ENCODE measurements around the gene NEAT1. TPM values are rescaled to one million over a fixed set of nuclear protein-coding genes. Genes with fewer than 3 reads are reported as not detected.

NEAT1 gene
- polyA plus RNA-seq (ENCODE audit: insufficient read length in 12 of 12): 100 to 1,000 TPM in 5 of 12 donors, 10 to 100 TPM in 7; 34.5 to 182 (median 65.4) TPM
- long read RNA-seq, donor 1, full-length matches to known transcripts: 844 of 844 reads
- long read RNA-seq, donor 1, partial matches to known transcripts: 0 of 844 reads
- long read RNA-seq, donor 1, other reads (novel, unspliced or antisense): 0 of 844 reads
- long read RNA-seq, donor 2, full-length matches to known transcripts: 26 of 26 reads
- long read RNA-seq, donor 2, partial matches to known transcripts: 0 of 26 reads
- long read RNA-seq, donor 2, other reads (novel, unspliced or antisense): 0 of 26 reads
- long read RNA-seq, donor 3, full-length matches to known transcripts: 51 of 51 reads
- long read RNA-seq, donor 3, partial matches to known transcripts: 0 of 51 reads
- long read RNA-seq, donor 3, other reads (novel, unspliced or antisense): 0 of 51 reads
- long read RNA-seq, donor 4, full-length matches to known transcripts: 30 of 30 reads
- long read RNA-seq, donor 4, partial matches to known transcripts: 0 of 30 reads
- long read RNA-seq, donor 4, other reads (novel, unspliced or antisense): 0 of 30 reads
- long read RNA-seq, donor 5: 0 reads
- long read RNA-seq, donor 6, full-length matches to known transcripts: 47 of 47 reads
- long read RNA-seq, donor 6, partial matches to known transcripts: 0 of 47 reads
- long read RNA-seq, donor 6, other reads (novel, unspliced or antisense): 0 of 47 reads
- long read RNA-seq, donor 7, full-length matches to known transcripts: 58 of 58 reads
- long read RNA-seq, donor 7, partial matches to known transcripts: 0 of 58 reads
- long read RNA-seq, donor 7, other reads (novel, unspliced or antisense): 0 of 58 reads
- long read RNA-seq, donor 8, full-length matches to known transcripts: 96 of 96 reads
- long read RNA-seq, donor 8, partial matches to known transcripts: 0 of 96 reads
- long read RNA-seq, donor 8, other reads (novel, unspliced or antisense): 0 of 96 reads
- long read RNA-seq, donor 9, full-length matches to known transcripts: 17 of 17 reads
- long read RNA-seq, donor 9, partial matches to known transcripts: 0 of 17 reads
- long read RNA-seq, donor 9, other reads (novel, unspliced or antisense): 0 of 17 reads
- long read RNA-seq, donor 10, full-length matches to known transcripts: 37 of 37 reads
- long read RNA-seq, donor 10, partial matches to known transcripts: 0 of 37 reads
- long read RNA-seq, donor 10, other reads (novel, unspliced or antisense): 0 of 37 reads
- long read RNA-seq, donor 11, full-length matches to known transcripts: 35 of 35 reads
- long read RNA-seq, donor 11, partial matches to known transcripts: 0 of 35 reads
- long read RNA-seq, donor 11, other reads (novel, unspliced or antisense): 0 of 35 reads

DNA sequence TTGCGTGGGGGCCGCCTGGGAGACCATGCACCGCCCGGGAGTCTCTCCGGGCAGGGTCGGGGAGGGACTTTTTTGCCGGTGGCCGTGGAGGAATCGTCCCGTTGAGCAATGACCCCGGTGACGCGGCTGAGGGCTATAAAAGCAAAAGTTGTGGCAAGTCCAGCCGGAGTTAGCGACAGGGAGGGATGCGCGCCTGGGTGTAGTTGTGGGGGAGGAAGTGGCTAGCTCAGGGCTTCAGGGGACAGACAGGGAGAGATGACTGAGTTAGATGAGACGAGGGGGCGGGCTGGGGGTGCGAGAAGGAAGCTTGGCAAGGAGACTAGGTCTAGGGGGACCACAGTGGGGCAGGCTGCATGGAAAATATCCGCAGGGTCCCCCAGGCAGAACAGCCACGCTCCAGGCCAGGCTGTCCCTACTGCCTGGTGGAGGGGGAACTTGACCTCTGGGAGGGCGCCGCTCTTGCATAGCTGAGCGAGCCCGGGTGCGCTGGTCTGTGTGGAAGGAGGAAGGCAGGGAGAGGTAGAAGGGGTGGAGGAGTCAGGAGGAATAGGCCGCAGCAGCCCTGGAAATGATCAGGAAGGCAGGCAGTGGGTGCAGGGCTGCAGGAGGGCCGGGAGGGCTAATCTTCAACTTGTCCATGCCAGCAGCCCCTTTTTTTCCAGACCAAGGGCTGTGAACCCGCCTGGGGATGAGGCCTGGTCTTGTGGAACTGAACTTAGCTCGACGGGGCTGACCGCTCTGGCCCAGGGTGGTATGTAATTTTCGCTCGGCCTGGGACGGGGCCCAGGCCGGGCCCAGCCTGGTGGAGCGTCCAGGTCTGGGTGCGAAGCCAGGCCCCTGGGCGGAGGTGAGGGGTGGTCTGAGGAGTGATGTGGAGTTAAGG, at the start of gene NEAT1:
TSS of gene NEAT1 (plus strand) at position 166 of the 883 bp plus-strand sequence.
- DNase-seq: peak; percentile 95

DNA sequence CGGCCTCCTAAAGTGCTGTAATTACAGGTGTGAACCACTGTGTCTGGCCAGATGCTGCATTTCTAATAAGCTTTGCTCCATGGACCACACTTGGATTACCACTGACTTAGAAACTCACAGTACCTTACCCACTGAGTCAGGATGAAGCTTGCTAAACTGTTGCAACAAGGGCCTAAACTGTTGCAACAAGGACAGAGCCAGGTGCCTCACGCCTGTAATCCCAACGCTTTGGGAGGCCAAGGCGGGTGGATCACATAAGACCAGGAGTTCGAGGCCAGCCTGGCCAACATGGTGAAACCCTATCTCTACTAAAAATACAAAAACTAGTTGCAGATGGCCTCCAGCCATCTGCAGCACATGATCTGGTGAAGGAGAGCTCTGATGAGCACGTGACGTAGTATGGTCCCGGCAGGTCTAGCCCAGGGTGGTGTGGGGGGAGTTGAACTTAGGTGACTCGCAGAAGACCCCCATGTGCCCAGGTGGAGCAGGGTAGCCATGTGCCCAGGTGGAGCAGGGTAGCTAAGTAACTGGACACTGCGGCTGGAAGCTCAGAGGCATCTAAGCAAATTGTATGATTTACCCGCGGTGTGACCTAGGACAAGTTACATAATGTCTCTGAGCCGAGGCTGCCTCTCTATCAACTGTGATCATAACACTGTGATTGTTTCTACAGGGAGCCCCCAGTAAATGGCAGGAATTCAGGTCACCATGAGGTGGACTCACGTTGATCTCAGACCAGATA, 48.6 kb upstream of the NEAT1 start:
- no peak for DNase-seq

DNA sequence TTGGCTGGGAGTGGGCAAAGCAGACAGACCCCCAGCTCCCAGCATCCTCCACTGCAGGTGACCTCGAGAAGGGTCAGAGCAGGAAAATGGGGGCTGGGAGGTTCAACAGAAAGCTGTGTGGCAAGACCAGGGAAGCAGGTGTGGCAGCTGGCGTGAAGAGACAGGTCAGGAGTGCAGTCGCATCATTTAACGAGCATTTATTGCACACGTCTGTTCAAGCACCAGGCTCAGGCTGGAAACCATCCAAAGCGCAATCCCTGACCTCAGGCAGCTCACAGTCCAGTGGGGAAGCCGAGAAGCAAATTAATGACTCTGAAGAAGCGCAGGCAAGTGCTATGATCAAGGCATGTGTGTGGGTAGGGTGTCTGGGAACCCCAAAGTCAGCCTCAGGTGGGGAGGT, 47.6 kb upstream of the NEAT1 start:
- DNase-seq: no peak

DNA sequence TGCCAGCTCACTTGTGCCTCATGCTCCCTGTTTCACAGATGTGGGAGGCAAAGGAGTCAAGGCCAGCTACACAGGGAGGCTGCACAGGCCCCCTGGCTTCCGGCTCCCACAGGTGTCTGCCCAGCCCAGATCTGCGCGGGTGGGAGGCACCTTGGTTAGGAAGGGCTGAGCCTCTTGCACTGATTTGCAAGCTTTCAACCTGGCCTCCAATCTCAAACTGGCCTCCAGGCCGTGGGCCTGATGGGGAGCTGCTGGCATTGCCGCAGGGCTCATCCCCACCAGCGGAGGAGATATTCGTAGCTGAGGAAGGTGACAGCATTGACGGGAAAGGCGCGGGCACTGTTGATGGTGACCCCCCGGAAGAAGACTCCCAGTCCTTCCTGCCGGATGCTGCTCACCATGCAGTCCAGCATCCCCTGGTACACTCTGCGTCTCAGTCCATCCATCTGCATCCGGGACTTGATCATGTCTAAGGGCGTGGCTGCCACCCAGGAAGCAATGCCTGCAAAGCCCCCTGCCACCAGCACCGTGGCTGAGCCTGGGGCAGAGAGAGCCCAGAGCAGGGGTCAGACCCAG, 46.4 kb upstream of the NEAT1 start:
- DNase-seq: no peak

DNA sequence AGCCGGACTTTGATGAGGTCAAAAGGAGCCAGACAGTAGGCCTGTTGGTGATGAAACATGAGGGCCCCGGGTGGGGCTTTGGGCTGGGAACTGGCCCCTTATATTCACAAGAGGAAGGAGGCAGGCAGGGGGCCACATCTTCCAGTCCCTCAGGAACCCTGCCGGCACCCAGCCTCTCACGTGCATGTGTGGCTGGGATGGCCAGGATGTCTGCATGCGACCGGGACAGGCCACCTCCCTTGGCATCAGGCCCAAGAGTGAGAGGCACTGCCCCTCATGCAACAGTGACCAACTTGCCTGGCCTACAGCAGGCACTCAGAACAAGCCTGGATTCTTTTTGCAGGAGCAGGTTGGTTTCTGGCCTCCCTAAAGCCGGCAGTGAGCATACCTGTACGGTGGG, 45.6 kb upstream of the NEAT1 start:
- DNase-seq: no peak

DNA sequence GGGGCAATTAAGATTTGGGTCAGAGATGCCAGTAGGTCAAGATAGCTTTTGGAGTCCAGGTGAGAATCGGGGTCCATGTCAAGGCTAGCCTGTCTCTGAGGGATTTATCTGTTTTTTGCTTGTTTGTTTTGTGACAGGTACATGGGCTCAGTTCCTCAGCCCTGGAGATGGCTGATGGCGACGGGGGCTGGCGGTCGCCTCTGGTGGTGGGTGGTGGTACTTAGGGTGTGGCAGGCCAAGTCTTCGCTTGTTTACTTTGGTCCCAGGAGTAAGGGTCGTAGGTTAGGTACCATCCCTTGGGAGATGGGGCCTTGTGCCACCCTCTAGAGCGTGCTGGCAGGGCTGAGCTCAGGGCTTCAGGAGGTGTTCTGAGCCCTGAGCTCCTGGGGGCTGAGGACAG, 44.8 kb upstream of the NEAT1 start:
- no peak for DNase-seq

DNA sequence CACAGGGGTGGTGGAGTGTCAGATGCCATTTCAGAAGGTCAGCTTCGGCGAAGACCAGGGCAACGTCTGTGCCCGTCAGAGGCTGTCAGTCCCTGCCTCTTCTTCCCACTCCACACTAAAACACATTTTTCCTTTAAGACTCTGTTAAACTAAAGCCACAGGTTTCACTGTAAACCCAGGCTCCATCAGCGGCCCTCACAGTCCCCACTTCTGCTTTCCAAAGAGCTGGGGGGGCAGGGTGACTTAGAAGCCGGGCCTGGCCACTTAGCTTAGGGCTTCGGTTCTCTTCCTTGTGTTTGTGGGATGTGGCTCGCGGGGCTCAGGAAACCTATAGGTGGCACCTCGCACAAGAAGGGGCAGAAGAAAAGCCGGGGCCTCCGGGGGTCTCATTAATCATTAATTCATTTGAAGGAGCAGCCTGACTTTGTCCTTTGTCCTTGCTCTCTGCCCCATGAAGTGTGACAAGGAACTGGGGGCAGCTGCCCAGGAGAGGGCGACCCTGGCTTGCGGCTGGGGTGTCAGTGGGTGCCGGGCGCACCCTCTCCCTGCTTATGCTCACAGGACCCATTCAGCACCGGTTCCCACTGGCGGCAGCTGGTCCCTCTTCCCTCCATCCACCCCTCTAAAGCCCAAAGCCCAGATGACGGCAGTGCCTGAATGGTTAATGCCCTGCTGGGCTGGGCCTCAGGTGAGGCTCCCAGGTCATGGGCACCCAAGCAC, 44.2 kb upstream of the NEAT1 start:
- no peak for DNase-seq

DNA sequence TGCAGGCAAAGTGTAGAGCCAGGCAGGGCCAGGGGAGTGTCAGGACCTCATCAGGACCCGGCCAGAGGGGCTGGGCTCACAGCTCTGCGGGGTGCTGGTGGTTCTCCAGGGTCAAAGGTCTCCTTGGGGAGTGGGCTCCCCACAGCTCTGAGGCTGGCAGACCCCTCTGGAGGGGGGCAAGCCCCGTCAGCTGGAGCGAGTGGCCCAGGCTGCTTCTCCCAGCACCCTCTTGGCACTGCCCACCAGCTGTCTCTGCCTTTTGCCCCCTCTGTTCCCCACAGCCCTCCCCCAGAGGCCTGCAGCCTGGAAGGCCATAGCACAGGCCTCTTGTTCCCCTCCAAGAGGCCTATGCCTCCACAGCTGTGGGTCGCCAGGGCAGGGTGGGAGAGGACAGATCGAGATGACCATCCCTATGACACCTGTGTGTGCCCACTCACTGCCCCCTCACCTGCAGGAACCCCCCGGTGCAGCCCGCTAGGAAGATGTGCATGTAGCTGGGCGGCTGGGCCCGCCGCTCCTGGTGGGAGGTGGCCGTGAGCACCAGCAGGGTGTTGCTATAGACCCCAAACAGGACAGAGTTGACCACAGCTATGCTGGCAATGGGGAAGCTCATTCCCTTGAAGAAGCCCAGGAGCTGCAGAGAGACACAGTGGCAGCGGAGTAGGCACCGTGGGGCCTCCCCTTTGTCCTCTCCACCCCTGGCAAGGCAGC, 43.5 kb upstream of the NEAT1 start:
- DNase-seq: no peak

DNA sequence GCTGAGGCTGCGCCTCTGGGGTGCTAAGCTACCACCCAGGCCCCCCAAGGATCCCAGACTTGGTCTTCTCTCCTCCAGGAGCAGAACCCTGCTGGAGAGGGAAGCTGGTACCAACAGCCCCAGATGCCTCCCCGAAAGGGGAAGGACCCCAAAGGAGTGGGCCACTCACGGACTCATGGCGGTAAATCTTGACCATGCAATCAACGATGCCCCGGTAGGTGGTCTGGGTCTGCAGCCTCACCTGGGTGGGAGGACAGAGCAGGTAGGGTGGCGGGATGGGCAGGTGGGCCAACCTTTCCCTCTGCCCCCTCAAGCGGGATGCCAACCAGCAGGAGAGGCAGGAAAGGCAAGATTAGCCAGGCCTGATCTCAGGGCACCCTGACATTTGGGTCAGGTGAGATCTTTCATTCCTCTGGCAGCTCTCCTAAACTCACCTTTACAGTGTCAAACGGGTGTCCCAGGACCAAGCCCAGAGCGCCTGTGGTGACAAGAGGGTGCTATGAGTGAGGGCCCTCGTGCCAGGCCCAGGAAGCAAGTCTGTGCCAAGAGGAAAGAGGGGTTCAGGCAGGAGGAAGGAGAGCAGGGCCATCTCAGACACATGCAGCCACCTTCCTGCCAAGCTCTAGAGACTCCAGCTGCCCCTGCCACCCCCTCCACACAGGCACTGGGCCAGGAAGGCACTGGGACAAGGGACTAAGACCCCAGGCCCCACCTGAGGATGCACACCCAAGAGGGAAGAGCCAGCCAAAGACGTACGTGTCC, 42.7 kb upstream of the NEAT1 start:
- DNase-seq: no peak

DNA sequence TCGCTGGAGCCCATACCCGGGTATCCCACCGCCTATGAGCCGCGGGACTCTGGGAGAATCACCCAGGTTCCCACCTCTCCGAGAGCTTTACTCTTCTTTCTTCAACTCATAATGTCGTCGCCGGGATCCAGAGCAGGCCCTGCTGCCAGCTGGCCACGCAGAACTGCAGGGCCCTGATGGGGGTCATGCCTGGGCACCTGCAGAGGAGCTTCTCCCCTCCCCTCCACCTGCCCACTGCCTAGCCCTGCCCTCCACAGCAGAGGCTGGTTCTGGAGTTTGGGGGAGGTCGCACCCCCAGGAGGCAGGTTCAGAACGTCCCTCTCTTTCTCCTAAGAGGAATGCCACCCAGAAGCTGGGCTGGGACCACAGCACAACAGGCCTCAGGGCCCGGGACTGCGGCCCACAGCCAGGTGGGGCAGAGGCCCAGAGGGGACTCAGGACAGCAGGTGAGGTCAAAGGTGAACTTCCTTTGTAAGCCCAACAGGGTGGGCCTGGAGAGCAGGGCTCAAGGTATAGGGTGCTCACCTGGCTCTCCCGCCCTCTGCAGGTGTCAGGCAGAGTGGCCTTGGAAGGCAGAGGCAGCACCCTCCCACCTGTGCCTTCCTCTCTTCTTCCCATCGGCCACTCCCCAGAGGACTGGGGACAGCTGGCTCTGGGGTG, 42.0 kb upstream of the NEAT1 start:
- no peak for DNase-seq

DNA sequence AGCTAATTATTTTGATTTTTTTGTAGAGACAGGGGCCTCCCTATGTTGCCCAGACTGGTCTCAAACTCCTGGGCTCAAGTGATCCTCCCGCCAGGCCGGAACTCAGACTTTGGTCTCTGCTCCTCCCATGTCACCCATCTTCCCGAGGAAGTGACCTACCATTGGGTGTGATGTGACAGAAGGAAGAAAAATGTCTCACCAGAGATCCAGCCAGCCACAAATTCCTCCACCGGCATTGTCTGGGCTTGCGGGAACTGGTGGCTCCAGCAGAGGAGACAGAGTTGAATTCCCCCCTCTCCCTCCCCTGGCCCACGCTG, 40.9 kb upstream of the NEAT1 start:
- peak; percentile 24 for DNase-seq

DNA sequence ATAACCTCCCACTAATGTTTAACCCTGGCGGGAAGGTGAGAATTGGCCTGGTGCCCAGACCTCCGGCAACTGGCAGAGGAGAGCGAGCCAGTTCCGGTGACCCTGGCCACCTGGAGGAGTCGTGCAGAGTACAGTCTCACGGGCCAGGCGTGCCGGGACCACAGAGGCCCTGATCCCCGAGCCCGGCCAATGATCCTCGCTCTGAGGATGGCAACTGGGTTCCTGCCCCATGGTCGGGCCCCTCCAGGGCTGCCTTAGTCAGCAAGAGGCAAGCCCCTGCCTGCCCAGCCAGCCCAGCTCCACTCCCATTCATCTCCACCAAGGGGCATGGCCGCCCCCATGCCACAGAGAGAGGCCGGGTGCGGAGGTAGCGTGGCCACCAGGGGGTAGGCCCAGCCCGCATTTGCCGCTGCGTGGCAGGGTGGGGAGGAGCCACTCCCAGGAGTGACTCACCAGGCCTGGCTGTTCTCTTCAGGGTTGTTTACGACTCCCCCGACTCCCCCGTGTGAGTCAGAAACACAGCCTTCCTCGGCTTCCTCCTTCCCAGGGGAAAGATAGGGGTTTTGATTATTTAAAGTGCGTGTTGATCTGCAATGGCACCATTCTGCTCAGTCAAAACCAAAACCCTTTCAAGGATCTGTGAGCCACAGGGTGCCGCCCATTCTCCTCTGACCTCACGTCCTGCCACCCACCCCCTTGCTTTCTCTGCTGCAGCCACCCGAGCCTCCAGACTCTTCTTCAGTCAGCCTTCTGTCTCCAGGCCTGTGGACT, 40.4 kb upstream of the NEAT1 start, which contains the start of gene SLC25A45:
TSS of gene SLC25A45 (minus strand) at position 614 of the 771 bp plus-strand sequence. CDS start 695 bp downstream, outside the sequence.
- DNase-seq: peak; percentile 80

DNA sequence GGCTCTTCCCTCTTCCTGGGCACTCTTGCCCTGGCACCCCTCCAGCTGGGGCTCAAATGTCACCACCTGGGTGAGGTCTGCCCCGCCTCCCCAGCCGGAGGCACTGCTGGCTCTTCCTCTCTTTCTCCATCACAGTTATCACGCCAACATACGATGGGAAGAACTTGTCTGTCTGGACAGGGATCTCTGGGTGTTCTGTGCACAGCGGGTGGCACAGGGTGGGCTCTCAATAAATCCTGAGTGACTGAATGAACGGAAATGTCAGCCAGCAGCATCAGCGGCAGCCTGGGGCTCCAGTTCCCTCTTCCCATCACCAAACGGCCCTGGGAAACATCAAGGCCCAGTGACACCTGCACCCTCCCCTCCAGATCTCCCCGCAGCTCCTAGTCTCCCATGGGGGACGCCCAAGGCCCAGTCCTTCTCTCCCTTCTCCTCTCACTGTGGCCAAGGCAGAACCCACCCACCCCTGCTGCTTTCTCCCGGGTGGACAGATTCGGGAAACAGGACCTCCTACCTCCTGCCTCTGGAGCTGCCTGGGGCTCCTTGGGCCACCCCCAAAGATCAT, 39.7 kb upstream of the NEAT1 start:
- no peak for DNase-seq

DNA sequence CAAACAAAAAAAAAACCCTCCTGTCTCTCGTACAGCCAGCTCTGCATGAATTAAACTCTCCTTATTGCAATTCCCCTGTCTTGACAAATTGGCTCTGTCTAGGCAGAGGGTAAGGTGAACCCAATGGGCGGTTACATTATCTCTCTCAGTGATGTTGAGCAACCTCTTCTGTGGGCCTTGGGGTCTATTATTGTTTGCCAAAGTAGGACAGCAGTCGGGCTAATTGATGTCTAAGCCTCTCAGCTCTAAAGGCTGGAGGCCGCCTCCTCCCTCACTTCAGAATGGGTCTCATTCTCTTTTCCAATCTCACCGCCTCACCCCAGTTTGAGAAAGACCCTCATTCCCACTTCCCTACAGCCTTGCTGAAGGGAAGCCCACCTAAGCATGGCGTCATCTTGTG, 38.8 kb upstream of the NEAT1 start:
- no peak for DNase-seq

DNA sequence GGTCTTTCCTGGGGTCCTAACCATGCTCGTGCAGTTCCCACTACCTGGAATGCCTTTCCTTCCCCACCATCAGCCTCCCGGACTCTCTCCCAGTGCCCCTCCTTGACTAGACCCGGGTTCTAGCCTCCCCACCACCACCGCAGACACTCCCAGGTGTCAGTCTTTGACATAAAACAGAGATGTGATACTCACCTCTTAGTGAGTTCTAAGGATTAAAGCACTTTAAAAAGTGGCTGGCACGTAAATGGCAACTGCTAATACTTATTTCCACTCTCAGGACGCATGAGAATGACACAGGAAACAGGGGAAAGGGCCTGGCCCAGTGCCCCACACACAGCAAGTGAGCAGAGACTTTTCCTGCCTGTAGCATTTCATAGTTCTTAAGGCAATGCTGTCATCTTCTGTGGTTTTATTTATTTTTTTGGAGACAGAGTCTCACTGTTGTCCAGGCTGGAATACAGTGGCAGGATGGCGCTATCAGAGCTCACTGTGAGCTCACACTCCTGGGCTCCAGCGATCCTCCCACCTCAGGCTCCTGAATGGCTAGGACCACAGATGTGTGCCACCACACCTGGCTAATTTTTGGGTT, 38.2 kb upstream of the NEAT1 start:
- no peak for DNase-seq

Measured in muscle of arm (tissue), 14 donors.